Loucy (cell line): ENCODE data around the gene ANKZF1.

Experiments
- EZH2phosphoT487 ChIP-seq: fragments of 200-600 bp; IDR thresholded peaks from 2 replicates; pipeline ENCODE4 v1.6.1; 2018; ENCODE audit warnings: antibody characterized with exemption, mild to moderate bottlenecking, moderate library complexity, borderline replicate concordance
- TF ChIP-seq, protein P1 (sequence below): fragments of 200-600 bp; sonication (generic); conservative IDR thresholded peaks from 2 replicates; pipeline ENCODE4 v1.5.1; 2014; ENCODE audit warnings: mild to moderate bottlenecking, antibody characterized with exemption, low read length

DNA sequence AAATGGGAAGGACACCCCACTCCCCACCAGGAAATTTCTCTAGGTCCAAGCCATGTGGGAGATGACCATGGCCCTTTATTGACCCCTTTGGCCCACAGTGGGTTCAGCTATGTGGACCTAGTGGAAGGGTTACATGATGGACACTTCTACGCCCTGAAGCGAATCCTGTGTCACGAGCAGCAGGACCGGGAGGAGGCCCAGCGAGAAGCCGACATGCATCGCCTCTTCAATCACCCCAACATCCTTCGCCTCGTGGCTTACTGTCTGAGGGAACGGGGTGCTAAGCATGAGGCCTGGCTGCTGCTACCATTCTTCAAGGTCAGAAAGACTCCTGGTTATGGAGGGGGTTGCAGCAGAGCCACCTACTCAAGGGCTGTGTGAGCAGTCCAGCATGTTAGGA, 17.0 kb downstream of the ANKZF1 start:
- TF ChIP-seq, protein P1, sequence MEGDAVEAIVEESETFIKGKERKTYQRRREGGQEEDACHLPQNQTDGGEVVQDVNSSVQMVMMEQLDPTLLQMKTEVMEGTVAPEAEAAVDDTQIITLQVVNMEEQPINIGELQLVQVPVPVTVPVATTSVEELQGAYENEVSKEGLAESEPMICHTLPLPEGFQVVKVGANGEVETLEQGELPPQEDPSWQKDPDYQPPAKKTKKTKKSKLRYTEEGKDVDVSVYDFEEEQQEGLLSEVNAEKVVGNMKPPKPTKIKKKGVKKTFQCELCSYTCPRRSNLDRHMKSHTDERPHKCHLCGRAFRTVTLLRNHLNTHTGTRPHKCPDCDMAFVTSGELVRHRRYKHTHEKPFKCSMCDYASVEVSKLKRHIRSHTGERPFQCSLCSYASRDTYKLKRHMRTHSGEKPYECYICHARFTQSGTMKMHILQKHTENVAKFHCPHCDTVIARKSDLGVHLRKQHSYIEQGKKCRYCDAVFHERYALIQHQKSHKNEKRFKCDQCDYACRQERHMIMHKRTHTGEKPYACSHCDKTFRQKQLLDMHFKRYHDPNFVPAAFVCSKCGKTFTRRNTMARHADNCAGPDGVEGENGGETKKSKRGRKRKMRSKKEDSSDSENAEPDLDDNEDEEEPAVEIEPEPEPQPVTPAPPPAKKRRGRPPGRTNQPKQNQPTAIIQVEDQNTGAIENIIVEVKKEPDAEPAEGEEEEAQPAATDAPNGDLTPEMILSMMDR = no peak
- TF ChIP-seq EZH2phosphoT487 = no peak
